Measurements from ENCODE around the gene COL23A1. TPM values are rescaled to one million over a fixed set of nuclear protein-coding genes. Genes with fewer than 3 reads are reported as not detected.

Gene COL23A1
- total RNA-seq, 1 experiment from 2014 or later: 15.0 TPM

DNA sequence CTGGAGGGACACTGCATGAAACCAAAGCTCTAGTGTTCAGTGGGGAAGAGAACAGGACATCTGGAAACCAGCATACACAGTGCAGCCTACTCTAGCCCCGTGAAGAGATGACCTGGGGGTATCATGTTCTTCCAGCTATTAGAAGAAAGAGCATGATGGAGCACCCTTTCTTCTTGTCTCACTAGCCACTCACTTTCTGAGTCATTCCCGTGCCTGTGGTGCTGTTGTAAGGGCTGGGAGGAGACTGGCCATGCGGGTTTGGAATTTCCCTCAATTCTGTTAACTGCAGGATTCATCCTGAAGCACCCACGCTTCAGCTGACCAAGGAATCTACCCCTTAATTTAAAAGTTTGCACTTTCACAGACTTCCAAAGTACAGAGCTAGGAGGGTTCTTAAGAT lies 137.0 kb downstream of the COL23A1 start:
- Mint-ChIP-seq H3K27ac (no peak overlapping the region), H3K27me3 (ENCODE audit: low read depth) (no peaks in the 10 kb centered on the region), H3K4me1 (peaks cover 26% of the 10 kb centered on the region), H3K36me3 (no peaks in the 10 kb centered on the region), H3K9me3 (no peaks in the 10 kb centered on the region), H3K4me3 (no peak overlapping the region)
- DNase-seq (ENCODE audit: low spot score): no peak
- ChIA-PET POLR2A (no interaction called here), CTCF (interaction anchor here (1.0 to 5.7 kb wide), 3 partner anchors 8 to 169 kb away, joined by 3 to 35 read pairs (median 4); partner anchors contain the start of gene COL23A1)
- no peak for TF ChIP-seq NR3C1 (CRISPR knock-in tag; conservative IDR thresholded peaks at IDR 0.05; ENCODE audit: low read depth)
- TF ChIP-seq NFYB (CRISPR knock-in tag; conservative IDR thresholded peaks at IDR 0.05; ENCODE audit: low read depth): no peak
- ATAC-seq: no peak; the same call in 1 of the 2 replicates

DNA sequence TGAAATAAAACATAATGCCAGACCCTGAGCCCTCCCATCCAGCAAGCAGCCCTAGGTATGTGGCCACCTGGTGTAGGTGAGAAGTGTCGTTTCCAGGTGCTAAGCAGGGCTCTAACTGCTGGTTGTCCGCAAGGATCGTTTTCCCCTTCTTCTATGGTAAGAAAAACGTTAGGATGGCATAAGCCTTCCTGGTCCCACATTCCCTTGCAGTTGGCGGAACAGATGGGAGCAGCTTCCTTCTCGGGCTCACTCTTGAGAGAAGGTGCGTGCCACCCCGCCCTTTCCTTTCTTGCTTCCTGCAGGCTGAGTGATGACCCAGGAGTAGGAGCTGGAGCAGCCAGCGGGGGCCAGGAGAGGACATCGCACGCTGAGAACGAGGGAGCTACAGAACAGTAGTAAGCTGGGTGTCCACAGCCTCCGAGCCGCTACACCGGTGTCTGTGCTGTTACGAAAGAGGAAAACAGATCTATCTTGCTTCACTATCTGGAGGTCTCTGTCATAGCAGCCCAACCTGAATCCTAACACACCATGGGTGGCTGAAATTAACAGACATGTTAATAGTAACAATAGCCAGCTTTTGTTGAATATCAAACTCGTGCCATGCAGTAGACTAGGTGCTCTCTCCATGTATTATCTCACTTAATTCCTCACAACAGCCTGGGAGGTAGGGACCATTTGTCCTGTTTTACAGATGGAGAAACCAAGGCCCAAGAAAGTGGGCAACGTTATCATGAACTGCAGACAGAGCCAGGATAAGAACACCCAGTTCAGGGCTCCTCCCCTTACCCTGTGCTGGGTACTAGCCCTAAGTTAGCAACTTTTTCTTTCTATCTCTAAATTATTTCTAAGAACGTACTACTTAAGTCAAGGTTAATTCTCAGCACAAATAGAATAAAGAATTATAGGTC lies 139.8 kb downstream of the COL23A1 start:
- ChIA-PET POLR2A (no interaction called here), CTCF (interaction anchor here (0.8 to 5.7 kb wide), 7 partner anchors 11 to 170 kb away, joined by 3 to 35 read pairs (median 5); partner anchors contain the start of gene COL23A1)
- Mint-ChIP-seq H3K4me1 (peaks cover 26% of the 10 kb centered on the region), H3K27ac (peak overlapping the region; percentile 22; the same call in 1 of the 2 replicates), H3K36me3 (no peaks in the 10 kb centered on the region), H3K9me3 (no peaks in the 10 kb centered on the region), H3K27me3 (ENCODE audit: low read depth) (no peaks in the 10 kb centered on the region), H3K4me3 (no peak overlapping the region)
- TF ChIP-seq, protein P1, sequence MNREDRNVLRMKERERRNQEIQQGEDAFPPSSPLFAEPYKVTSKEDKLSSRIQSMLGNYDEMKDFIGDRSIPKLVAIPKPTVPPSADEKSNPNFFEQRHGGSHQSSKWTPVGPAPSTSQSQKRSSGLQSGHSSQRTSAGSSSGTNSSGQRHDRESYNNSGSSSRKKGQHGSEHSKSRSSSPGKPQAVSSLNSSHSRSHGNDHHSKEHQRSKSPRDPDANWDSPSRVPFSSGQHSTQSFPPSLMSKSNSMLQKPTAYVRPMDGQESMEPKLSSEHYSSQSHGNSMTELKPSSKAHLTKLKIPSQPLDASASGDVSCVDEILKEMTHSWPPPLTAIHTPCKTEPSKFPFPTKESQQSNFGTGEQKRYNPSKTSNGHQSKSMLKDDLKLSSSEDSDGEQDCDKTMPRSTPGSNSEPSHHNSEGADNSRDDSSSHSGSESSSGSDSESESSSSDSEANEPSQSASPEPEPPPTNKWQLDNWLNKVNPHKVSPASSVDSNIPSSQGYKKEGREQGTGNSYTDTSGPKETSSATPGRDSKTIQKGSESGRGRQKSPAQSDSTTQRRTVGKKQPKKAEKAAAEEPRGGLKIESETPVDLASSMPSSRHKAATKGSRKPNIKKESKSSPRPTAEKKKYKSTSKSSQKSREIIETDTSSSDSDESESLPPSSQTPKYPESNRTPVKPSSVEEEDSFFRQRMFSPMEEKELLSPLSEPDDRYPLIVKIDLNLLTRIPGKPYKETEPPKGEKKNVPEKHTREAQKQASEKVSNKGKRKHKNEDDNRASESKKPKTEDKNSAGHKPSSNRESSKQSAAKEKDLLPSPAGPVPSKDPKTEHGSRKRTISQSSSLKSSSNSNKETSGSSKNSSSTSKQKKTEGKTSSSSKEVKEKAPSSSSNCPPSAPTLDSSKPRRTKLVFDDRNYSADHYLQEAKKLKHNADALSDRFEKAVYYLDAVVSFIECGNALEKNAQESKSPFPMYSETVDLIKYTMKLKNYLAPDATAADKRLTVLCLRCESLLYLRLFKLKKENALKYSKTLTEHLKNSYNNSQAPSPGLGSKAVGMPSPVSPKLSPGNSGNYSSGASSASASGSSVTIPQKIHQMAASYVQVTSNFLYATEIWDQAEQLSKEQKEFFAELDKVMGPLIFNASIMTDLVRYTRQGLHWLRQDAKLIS (CRISPR knock-in tag; IDR thresholded peaks at IDR 0.05; ENCODE audit: borderline replicate concordance): no peak
- TF ChIP-seq NR2C2 (CRISPR knock-in tag; IDR thresholded peaks at IDR 0.05) (no peak), CBFB (CRISPR knock-in tag; IDR thresholded peaks at IDR 0.05; ENCODE audit: low read depth) (no peak)
- TF ChIP-seq, protein P2, sequence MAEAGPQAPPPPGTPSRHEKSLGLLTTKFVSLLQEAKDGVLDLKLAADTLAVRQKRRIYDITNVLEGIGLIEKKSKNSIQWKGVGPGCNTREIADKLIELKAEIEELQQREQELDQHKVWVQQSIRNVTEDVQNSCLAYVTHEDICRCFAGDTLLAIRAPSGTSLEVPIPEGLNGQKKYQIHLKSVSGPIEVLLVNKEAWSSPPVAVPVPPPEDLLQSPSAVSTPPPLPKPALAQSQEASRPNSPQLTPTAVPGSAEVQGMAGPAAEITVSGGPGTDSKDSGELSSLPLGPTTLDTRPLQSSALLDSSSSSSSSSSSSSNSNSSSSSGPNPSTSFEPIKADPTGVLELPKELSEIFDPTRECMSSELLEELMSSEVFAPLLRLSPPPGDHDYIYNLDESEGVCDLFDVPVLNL (CRISPR knock-in tag; IDR thresholded peaks at IDR 0.05; ENCODE audit: borderline replicate concordance, low read depth): no peak
- DNase-seq (ENCODE audit: low spot score) (no peak), ATAC-seq (peak; percentile 60)

DNA sequence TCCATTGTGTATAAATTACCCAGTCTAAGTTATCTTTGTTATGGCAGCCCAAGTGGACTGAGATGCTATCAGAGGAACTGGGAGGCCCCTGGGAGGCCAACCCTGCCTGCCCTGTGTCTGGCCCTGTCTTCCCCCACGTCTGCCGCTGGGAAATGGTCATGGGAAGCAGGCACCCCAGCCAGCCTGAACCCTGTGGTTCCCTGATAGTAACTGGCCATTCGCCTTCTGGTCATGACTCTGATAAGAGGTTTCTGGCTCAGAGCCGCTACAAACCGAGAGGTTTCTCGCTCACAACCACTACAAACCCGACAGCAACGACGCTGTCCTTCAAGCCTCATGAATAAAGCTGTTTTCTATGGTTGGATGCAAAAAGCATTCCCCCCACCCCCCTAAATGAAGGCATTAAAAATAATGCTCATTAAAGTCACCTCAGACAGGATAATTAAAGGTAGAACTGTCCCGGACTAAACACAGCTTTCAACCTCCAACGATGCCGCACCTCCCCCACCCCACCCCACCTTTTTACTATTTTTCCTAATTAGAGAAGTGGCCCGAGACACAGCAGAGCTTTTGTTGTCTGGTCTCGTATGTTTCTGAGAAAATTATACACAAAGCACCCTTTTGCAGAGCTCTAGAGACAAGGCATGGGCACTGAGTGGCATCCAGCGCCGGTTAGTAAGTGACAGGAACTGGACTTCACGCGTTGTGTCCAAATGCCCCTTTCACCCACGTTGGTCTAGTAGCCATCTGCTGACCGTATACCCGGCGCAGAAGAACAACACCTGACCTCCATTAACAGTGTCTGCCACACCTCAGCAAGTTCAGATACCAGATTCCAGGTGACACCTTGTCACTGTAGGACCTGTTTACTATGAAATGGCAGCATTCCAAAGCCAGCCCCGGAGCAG lies 140.8 kb downstream of the COL23A1 start:
- Mint-ChIP-seq H3K4me1 (peaks cover 22% of the 10 kb centered on the region), H3K27ac (no peak overlapping the region), H3K36me3 (no peaks in the 10 kb centered on the region), H3K27me3 (ENCODE audit: low read depth) (no peaks in the 10 kb centered on the region), H3K9me3 (no peaks in the 10 kb centered on the region), H3K4me3 (no peak overlapping the region)
- POLR2A ChIA-PET: interaction anchor here (0.7 kb wide), 2 partner anchors 19 to 34 kb away, joined by 3 to 4 read pairs; no protein-coding TSS in a partner anchor
- ATAC-seq (no peak), DNase-seq (ENCODE audit: low spot score) (no peak)
- CTCF ChIA-PET: interaction anchor here (0.8 to 5.7 kb wide), 6 partner anchors 12 to 169 kb away, joined by 3 to 35 read pairs (median 6); partner anchors contain the start of gene COL23A1
- TF ChIP-seq TCF7 (CRISPR knock-in tag; IDR thresholded peaks at IDR 0.05; ENCODE audit: low read depth) (no peak), PRRX2 (CRISPR knock-in tag; IDR thresholded peaks at IDR 0.05) (no peak), OVOL2 (CRISPR knock-in tag; IDR thresholded peaks at IDR 0.05; ENCODE audit: borderline replicate concordance) (no peak), MYBL2 (CRISPR knock-in tag; IDR thresholded peaks at IDR 0.05) (no peak), NFATC4 (CRISPR knock-in tag; IDR thresholded peaks at IDR 0.05) (no peak), TEAD1 (CRISPR knock-in tag; IDR thresholded peaks at IDR 0.05) (no peak), CBFB (CRISPR knock-in tag; IDR thresholded peaks at IDR 0.05; ENCODE audit: low read depth) (no peak), ZNF423 (CRISPR knock-in tag; IDR thresholded peaks at IDR 0.05) (no peak), ELF4 (CRISPR knock-in tag; IDR thresholded peaks at IDR 0.05; ENCODE audit: low read depth) (no peak)
- TF ChIP-seq, protein P3, sequence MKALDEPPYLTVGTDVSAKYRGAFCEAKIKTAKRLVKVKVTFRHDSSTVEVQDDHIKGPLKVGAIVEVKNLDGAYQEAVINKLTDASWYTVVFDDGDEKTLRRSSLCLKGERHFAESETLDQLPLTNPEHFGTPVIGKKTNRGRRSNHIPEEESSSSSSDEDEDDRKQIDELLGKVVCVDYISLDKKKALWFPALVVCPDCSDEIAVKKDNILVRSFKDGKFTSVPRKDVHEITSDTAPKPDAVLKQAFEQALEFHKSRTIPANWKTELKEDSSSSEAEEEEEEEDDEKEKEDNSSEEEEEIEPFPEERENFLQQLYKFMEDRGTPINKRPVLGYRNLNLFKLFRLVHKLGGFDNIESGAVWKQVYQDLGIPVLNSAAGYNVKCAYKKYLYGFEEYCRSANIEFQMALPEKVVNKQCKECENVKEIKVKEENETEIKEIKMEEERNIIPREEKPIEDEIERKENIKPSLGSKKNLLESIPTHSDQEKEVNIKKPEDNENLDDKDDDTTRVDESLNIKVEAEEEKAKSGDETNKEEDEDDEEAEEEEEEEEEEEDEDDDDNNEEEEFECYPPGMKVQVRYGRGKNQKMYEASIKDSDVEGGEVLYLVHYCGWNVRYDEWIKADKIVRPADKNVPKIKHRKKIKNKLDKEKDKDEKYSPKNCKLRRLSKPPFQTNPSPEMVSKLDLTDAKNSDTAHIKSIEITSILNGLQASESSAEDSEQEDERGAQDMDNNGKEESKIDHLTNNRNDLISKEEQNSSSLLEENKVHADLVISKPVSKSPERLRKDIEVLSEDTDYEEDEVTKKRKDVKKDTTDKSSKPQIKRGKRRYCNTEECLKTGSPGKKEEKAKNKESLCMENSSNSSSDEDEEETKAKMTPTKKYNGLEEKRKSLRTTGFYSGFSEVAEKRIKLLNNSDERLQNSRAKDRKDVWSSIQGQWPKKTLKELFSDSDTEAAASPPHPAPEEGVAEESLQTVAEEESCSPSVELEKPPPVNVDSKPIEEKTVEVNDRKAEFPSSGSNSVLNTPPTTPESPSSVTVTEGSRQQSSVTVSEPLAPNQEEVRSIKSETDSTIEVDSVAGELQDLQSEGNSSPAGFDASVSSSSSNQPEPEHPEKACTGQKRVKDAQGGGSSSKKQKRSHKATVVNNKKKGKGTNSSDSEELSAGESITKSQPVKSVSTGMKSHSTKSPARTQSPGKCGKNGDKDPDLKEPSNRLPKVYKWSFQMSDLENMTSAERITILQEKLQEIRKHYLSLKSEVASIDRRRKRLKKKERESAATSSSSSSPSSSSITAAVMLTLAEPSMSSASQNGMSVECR (CRISPR knock-in tag; IDR thresholded peaks at IDR 0.05; ENCODE audit: borderline replicate concordance): no peak
- TF ChIP-seq, protein P4, sequence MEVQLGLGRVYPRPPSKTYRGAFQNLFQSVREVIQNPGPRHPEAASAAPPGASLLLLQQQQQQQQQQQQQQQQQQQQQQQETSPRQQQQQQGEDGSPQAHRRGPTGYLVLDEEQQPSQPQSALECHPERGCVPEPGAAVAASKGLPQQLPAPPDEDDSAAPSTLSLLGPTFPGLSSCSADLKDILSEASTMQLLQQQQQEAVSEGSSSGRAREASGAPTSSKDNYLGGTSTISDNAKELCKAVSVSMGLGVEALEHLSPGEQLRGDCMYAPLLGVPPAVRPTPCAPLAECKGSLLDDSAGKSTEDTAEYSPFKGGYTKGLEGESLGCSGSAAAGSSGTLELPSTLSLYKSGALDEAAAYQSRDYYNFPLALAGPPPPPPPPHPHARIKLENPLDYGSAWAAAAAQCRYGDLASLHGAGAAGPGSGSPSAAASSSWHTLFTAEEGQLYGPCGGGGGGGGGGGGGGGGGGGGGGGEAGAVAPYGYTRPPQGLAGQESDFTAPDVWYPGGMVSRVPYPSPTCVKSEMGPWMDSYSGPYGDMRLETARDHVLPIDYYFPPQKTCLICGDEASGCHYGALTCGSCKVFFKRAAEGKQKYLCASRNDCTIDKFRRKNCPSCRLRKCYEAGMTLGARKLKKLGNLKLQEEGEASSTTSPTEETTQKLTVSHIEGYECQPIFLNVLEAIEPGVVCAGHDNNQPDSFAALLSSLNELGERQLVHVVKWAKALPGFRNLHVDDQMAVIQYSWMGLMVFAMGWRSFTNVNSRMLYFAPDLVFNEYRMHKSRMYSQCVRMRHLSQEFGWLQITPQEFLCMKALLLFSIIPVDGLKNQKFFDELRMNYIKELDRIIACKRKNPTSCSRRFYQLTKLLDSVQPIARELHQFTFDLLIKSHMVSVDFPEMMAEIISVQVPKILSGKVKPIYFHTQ (CRISPR knock-in tag; IDR thresholded peaks at IDR 0.05): no peak
